Right lobe of liver (tissue), 6 donors: Measurements from ENCODE around the gene ARL4A. TPM values are rescaled to one million over a fixed set of nuclear protein-coding genes. Genes with fewer than 3 reads are reported as not detected.
A peak's percentile ranks its signal among the peaks of the same experiment; 100 is the strongest.
"Not testable (repeated sequence)": the region's sequence is repeated elsewhere in the genome, so short reads cannot be mapped to it uniquely, and the experiment has no call there.

Experiments
- ATAC-seq, 4 donors: fragments of 200-7000 bp; cut with Tn5 transposase; one replicate each; pipeline ENCODE4 v1.9.1; 2020; ENCODE audit warnings: mild to moderate bottlenecking in 4 of 4, moderate library complexity in 4 of 4
- DNase-seq, 3 donors: peaks; one replicate each; pipeline ENCODE4 v3.0.0-alpha.2; 2020
- H3K27ac ChIP-seq, 3 donors: fragments of 200-600 bp; one replicate each; pipeline ENCODE4 v1.8.0; 2022
- H3K27me3 ChIP-seq, 2 donors: fragments of 200-600 bp; one replicate each; pipeline ENCODE4 v1.8.0; 2022
- H3K36me3 ChIP-seq, 4 donors: fragments of 200-600 bp; sonication (generic) in 1 of 4; one replicate each; pipeline versions ENCODE4 v1.5.1 to v1.8.0; 2017 to 2022; ENCODE audit warnings: control low read depth in 1 of 4
- H3K4me1 ChIP-seq, 4 donors: fragments of 200-600 bp; sonication (generic) in 1 of 4; one replicate each; pipeline versions ENCODE4 v1.5.1 to v1.8.0; 2017 to 2022; ENCODE audit warnings: control low read depth in 1 of 4
- H3K4me3 ChIP-seq, 3 donors: fragments of 200-600 bp; one replicate each; pipeline ENCODE4 v1.8.0; 2022
- H3K9me3 ChIP-seq, 4 donors: fragments of 200-600 bp; sonication (generic) in 1 of 4; one replicate each; pipeline versions ENCODE4 v1.5.1 to v1.8.0; 2017 to 2022; ENCODE audit warnings: control low read depth in 1 of 4
- POLR2A ChIP-seq: fragments of 450-650 bp; IDR thresholded peaks from one replicate; pipeline ENCODE4 v1.6.1; 2017; ENCODE audit warnings: antibody characterized with exemption, mild to moderate bottlenecking
- WGBS: methylation state at CpG from one replicate; pipeline ENCODE4 v1.1.6; 2018; ENCODE audit warnings: low coverage, low lambda C conversion rate; ENCODE audit not compliant: insufficient coverage; ENCODE audit errors: missing lambda C conversion rate; 5-methylcytosine and 5-hydroxymethylcytosine counted together
- intact Hi-C, 2 donors: fragments of 100-400 bp; cut with DNase I; formaldehyde crosslinking; loops; one replicate each; pipeline versions ENCODE4 v1.11.2 to v1.14.1; 2022
- total RNA-seq, 6 experiments: library from RNA; depleted of rRNA in 2 of 6; stranded (reverse); fragments of >200 nt in 2 of 6; fragmentation: NEBNext Ultra II Directional in 3 of 6; extraction: Animal tissue kit (Norgen Biotek cat#: 25700) in 3 of 6; gene quantifications; one replicate each; pipeline versions ENCODE4 v1.1.0 to v1.2.4, GENCODE V29; 2016 to 2023
- TF ChIP-seq, protein P1 (sequence below), 4 donors: fragments of 200-600 bp in 3 of 4; fragments of 450-650 bp in 1 of 4; IDR thresholded peaks; one replicate each; pipeline versions ENCODE4 v1.5.1 to v1.8.0; 2016 to 2022; ENCODE audit warnings: antibody characterized with exemption in 4 of 4, mild to moderate bottlenecking in 2 of 4
- donor health status: DM: no; HTN: yes; CAD: no.
- donor health status: DM: no; HTN: no; CAD: no.
- donor health status: DM: no; HTN: no; CAD: no.
- donor health status: DM: no; HTN: yes; CAD: no.
- donor health status: DM: no; HTN: yes; CAD: no.

The ARL4A gene
- total RNA-seq, 6 experiments from 2014 or later = 4.4 to 19.2 (median 8.3) TPM

GRCh38 chr7:12661581-12661980, 25.9 kb upstream of the ARL4A start:
- H3K9me3 ChIP-seq = no peaks in the 10 kb centered on the region
- intact Hi-C loops = no loop called here
- no peaks in the 10 kb centered on the region for H3K4me1 ChIP-seq
- H3K27ac ChIP-seq = no peak overlapping the region
- TF ChIP-seq POLR2A = no peak
- TF ChIP-seq, protein P1, sequence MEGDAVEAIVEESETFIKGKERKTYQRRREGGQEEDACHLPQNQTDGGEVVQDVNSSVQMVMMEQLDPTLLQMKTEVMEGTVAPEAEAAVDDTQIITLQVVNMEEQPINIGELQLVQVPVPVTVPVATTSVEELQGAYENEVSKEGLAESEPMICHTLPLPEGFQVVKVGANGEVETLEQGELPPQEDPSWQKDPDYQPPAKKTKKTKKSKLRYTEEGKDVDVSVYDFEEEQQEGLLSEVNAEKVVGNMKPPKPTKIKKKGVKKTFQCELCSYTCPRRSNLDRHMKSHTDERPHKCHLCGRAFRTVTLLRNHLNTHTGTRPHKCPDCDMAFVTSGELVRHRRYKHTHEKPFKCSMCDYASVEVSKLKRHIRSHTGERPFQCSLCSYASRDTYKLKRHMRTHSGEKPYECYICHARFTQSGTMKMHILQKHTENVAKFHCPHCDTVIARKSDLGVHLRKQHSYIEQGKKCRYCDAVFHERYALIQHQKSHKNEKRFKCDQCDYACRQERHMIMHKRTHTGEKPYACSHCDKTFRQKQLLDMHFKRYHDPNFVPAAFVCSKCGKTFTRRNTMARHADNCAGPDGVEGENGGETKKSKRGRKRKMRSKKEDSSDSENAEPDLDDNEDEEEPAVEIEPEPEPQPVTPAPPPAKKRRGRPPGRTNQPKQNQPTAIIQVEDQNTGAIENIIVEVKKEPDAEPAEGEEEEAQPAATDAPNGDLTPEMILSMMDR (IDR thresholded peaks at IDR 0.05) = no peak
- H3K27me3 ChIP-seq = no peaks in the 10 kb centered on the region
- ATAC-seq (no peak), DNase-seq (no peak)
- no peaks in the 10 kb centered on the region for H3K36me3 ChIP-seq
- no peak overlapping the region for H3K4me3 ChIP-seq
- 41% methylated on average over 5 of the region's 6 CpGs for WGBS

DNA sequence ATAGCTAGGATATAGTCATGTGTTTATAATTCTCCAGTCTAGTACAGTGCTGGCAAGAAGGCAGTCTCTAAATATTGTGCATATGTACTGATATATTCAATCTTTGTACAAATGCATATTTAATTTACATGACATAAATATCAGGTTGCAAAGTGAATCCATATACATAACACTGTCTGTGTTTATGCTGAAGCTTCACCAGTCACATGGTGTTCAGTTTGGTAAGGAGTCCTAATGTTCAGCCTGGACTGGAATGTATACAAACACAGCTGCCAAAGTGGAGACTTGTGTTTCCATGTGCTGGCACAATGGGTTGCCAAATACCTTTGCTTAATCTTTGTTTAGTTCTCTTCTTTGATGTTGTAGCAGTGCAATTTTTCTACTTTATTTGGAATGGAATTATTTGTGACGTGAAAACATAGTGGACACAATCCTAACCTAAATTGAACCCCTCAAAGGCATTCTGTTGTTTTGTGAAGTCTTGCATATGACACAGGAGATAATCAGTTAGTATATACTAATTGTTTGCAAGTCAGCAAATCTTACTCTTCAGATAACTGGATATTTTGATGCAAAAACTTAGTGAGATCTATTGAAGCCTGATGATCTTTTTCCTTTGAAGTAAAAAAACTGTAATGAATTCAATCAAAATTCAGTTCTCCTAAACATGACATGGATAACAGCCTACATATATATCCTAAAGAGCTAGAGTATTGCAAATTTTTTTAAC, 17.3 kb upstream of the ARL4A start:
- 32% methylated on average over 1 of the region's 1 CpG for WGBS
- Histone ChIP-seq H3K27ac (no peak overlapping the region), H3K27me3 (no peaks in the 10 kb centered on the region), H3K9me3 (no peaks in the 10 kb centered on the region), H3K4me1 (no peaks in the 10 kb centered on the region), H3K36me3 (no peaks in the 10 kb centered on the region), H3K4me3 (no peak overlapping the region)
- TF ChIP-seq POLR2A = no peak
- TF ChIP-seq, protein P1 (IDR thresholded peaks at IDR 0.05) = no peak
- intact Hi-C loops = no loop called here
- peak; percentile 37 to 70 (median 54) for ATAC-seq
- no peak for DNase-seq

DNA sequence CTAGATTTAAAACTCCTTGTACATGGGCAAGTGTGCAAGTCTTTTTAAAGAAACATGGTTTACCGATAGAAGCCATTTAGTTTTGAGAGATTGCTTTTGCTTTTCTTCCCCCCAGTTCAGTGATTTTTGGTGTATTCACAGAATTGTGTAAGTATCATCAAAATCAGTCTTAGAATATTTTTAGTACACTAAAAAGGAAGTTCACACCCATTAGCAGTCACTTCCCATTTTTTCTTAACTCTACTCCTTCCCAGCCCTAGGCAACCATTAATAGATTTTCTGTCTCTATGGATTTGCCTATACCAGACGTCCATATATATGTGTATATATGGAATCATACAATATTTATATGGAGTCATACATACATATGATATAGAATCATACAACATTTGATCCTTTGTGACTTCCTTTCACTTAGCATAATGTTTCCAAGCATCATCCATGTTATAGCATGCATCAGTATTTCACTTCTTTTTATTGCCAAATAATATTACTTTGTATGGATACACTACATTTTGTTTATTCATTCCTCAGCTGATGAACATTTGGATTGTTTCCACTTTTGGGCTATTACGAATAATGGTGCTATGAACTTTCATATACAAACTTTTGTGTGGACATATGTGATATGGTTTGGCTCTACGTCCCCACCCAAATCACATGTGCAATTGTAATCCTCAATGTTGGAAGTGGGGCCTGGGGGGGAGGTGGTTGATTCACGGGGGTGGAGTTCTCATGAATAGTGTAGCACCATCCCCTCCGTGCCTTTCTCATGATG, 16.5 kb upstream of the ARL4A start:
- Histone ChIP-seq H3K4me3 (no peak overlapping the region), H3K4me1 (no peaks in the 10 kb centered on the region), H3K36me3 (no peaks in the 10 kb centered on the region), H3K27me3 (no peaks in the 10 kb centered on the region), H3K27ac (no peak overlapping the region), H3K9me3 (no peaks in the 10 kb centered on the region)
- TF ChIP-seq, protein P1 (IDR thresholded peaks at IDR 0.05) = no peak
- no peak for TF ChIP-seq POLR2A
- ATAC-seq (no peak), DNase-seq (no peak)
- WGBS = 47% methylated on average over 6 of the region's 6 CpGs
- intact Hi-C loops = no loop called here

DNA sequence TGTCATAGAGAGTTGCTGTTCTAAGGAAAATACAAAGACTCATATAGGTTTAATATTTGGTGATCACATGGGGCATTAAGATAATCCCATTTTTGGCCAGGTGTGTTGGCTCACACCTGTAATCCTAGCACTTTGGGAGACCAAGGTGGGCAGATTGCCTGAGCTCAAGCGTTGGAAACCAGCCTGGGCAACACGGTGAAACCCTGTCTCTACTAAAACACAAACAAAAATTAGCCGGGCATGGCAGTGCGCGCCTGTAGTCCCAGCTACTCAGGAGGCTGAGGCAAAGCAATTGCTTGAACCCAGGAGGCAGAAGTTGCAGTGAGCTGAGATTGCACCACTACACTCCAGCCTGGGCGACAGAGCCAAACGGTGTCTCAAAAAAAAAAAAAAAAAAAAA, 14.0 kb upstream of the ARL4A start:
- H3K27ac ChIP-seq, DNase-seq, ATAC-seq, H3K4me3 ChIP-seq, H3K27me3 ChIP-seq, intact Hi-C loops, H3K36me3 ChIP-seq, H3K9me3 ChIP-seq, H3K4me1 ChIP-seq: not testable (repeated sequence)
- WGBS = 71% methylated on average over 7 of the region's 7 CpGs

DNA sequence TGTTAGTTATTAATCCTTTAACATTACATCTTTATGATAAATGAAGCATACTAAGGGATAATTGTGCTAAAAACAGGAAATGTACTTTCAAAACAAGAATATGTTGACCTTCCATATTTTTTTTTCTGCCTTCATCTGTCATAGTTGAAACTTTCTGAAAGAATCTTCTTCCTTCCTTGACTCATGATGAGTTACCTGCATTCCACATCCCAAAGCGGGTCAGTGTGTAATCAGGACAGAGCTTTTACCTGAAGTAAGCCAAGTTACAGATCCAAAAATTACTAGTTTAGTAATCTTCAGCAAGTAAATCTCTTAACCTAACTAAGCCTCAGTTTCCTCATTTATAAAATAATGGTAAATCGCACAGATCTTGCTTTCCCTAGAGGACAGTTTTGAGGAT, 13.4 kb upstream of the ARL4A start:
- no peak overlapping the region for H3K27ac ChIP-seq
- no peaks in the 10 kb centered on the region for H3K36me3 ChIP-seq
- WGBS = 77% methylated on average over 2 of the region's 2 CpGs
- no peak for DNase-seq
- no peaks in the 10 kb centered on the region for H3K9me3 ChIP-seq
- no peaks in the 10 kb centered on the region for H3K27me3 ChIP-seq
- TF ChIP-seq, protein P1 (IDR thresholded peaks at IDR 0.05) = no peak
- no peak for TF ChIP-seq POLR2A
- H3K4me1 ChIP-seq = no peaks in the 10 kb centered on the region
- intact Hi-C loops = no loop called here
- no peak for ATAC-seq
- no peak overlapping the region for H3K4me3 ChIP-seq
